Spleen (tissue), 7 donors: ENCODE results near the gene NCF2.

Experiments used
- CTCF ChIP-seq, 11 experiments: fragments of 200-600 bp in 7 of 11; fragments of 450-650 bp in 4 of 11; sonication (generic) in 4 of 11; IDR thresholded peaks in 8 of 11; conservative IDR thresholded peaks in 3 of 11; 1 replicate in 7 of 11; 2 replicates in 4 of 11; pipeline versions ENCODE4 v1.4.0 to v1.8.0; 2016 to 2021; ENCODE audit warnings: antibody characterized with exemption in 11 of 11, inconsistent platforms in 4 of 11, mild to moderate bottlenecking in 1 of 11
- POLR2A ChIP-seq, 3 donors: fragments of 450-650 bp; IDR thresholded peaks; one replicate each; pipeline ENCODE4 v1.5.1; 2017; ENCODE audit warnings: antibody characterized with exemption in 3 of 3, mild to moderate bottlenecking in 1 of 3
- donor health status: DM: no; HTN: no; CAD: no; lungs with moderate emphysema.
- donor health status: DM: no; HTN: no; CAD: no.
- donor health status: DM: no; HTN: no; CAD: no.

GRCh38 chr1:183592733-183593132, 2.5 kb upstream of the NCF2 start:
- TF ChIP-seq CTCF (IDR thresholded peaks at IDR 0.05 in 8 of 11, conservative IDR thresholded peaks at IDR 0.05 in 3 of 11) (no peak), POLR2A (IDR thresholded peaks at IDR 0.05) (no peak)
